CD4-positive, alpha-beta memory T cell (primary cell): ENCODE data around the gene ANO7. TPM values are rescaled to one million over a fixed set of nuclear protein-coding genes. Genes with fewer than 3 reads are reported as not detected.
A peak's percentile ranks its signal among the peaks of the same experiment; 100 is the strongest.

ENCODE experiments used
- CTCF ChIA-PET: fragments of 350-600 bp; sonication (Branson Sonifier 250); formaldehyde crosslinking; loops from one replicate; lab custom pipeline; 2021; ENCODE audit warnings: inconsistent platforms; ENCODE audit not compliant: partially characterized antibody; lab: Charles Lee
- POLR2A ChIA-PET: fragments of 350-600 bp; sonication (Branson Sonifier 250); formaldehyde crosslinking; loops from one replicate; lab custom pipeline; 2021; ENCODE audit not compliant: partially characterized antibody; lab: Charles Lee
- DNase-seq, 5 donors: peaks; one replicate each; pipeline versions ENCODE4 v3.0.0 to v3.0.0-alpha.2; 2020 to 2022; ENCODE audit warnings: mixed read lengths in 1 of 5
- H3K27ac ChIP-seq: one replicate; pipeline ENCODE4 v1.7.0; 2013; ENCODE audit warnings: low read depth, low read length
- H3K27me3 ChIP-seq: 2 replicates; pipeline ENCODE4 v1.7.0; 2013; ENCODE audit warnings: mild to moderate bottlenecking, low read length, moderate library complexity; ENCODE audit not compliant: insufficient read depth
- H3K36me3 ChIP-seq: 2 replicates; pipeline ENCODE4 v1.7.0; 2013; ENCODE audit warnings: mild to moderate bottlenecking, low read length, moderate library complexity; ENCODE audit not compliant: insufficient read depth
- H3K4me1 ChIP-seq: 2 replicates; pipeline ENCODE4 v1.7.0; 2013; ENCODE audit warnings: mild to moderate bottlenecking, low read length, moderate library complexity; ENCODE audit not compliant: insufficient read depth
- H3K4me3 ChIP-seq, 2 donors: one replicate each; pipeline ENCODE4 v1.7.0; 2013; ENCODE audit warnings: low read length in 2 of 2, mild to moderate bottlenecking in 1 of 2
- H3K9me3 ChIP-seq, 2 donors: one replicate each; pipeline ENCODE4 v1.7.0; 2013; ENCODE audit warnings: low read length in 2 of 2, control low read depth in 1 of 2; ENCODE audit not compliant: control insufficient read depth in 1 of 2
- H3K27ac Mint-ChIP-seq, 7 donors: one replicate each; pipeline ENCODE4 v1.8.0; 2020 to 2021; ENCODE audit warnings: mixed read lengths in 7 of 7, mild to moderate bottlenecking in 6 of 7, inconsistent platforms in 3 of 7, moderate library complexity in 3 of 7
- H3K27me3 Mint-ChIP-seq, 2 donors: one replicate each; pipeline ENCODE4 v1.8.0; 2020 to 2021; ENCODE audit warnings: mixed read lengths in 2 of 2
- H3K36me3 Mint-ChIP-seq, 2 donors: one replicate each; pipeline ENCODE4 v1.8.0; 2020 to 2021; ENCODE audit warnings: mixed read lengths in 2 of 2, inconsistent platforms in 1 of 2, mild to moderate bottlenecking in 1 of 2
- H3K4me1 Mint-ChIP-seq, 4 donors: one replicate each; pipeline ENCODE4 v1.8.0; 2020 to 2021; ENCODE audit warnings: mixed read lengths in 4 of 4, mild to moderate bottlenecking in 1 of 4
- H3K4me3 Mint-ChIP-seq, 8 donors: one replicate each; pipeline ENCODE4 v1.8.0; 2020 to 2021; ENCODE audit warnings: mixed read lengths in 8 of 8, mild to moderate bottlenecking in 7 of 8, moderate library complexity in 6 of 8, inconsistent platforms in 3 of 8
- H3K9me3 Mint-ChIP-seq, 8 donors: one replicate each; pipeline ENCODE4 v1.8.0; 2020 to 2021; ENCODE audit warnings: mixed read lengths in 8 of 8, mild to moderate bottlenecking in 5 of 8, inconsistent platforms in 3 of 8, moderate library complexity in 1 of 8
- intact Hi-C: fragments of 100-400 bp; cut with micrococcal nuclease; formaldehyde crosslinking; loops from one replicate; pipeline ENCODE4 v1.15.1; 2023
- polyA plus RNA-seq, 2 donors: library from polyadenylated mRNA; unstranded; fragments of 300-500 nt; fragmentation: Illumina TruSeq; gene quantifications; one replicate each; pipeline ENCODE4 v1.2.3, GENCODE V29; 2021
- total RNA-seq, 2 experiments: library from RNA; stranded (reverse); gene quantifications; one replicate each; pipeline ENCODE4 v1.2.3, GENCODE V29; 2021

The ANO7 gene
- total and polyA plus RNA-seq, 4 experiments from 2014 or later: 0.13 to 0.81 (median 0.53) TPM; not detected in 1

DNA sequence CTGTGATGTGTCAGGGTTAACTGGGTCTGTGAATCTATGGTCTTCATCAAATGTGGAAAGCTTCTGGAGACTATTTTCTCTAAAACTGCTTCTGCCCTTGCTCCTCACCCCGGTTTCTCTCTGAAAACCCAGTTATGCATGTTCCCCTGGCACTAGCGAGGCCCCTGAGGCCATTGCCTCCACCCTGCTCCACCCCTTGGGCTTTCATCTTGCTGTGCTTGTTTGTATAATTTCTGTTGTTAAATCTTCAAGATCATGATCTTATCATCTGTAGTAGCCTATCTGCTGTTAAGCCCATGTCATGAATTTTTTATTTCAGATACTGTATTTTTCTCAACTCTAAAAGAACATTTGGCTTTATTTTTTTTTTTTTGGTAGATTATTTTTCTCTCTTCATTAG lies 14.9 kb upstream of the ANO7 start:
- Histone ChIP-seq H3K4me1 (no peaks in the 10 kb centered on the region), H3K9me3 (peaks cover 0 to 7% of the 10 kb centered on the region in 2 donors), H3K27ac (no peak overlapping the region), H3K27me3 (no peaks in the 10 kb centered on the region), H3K4me3 (no peak overlapping the region), H3K36me3 (peaks cover 43% of the 10 kb centered on the region)
- Mint-ChIP-seq H3K9me3 (peaks cover 0 to 20% (median 14%) of the 10 kb centered on the region in 8 donors), H3K27ac (peak overlapping the region in 2 of 7 donors; percentile 31 to 69), H3K27me3 (no peaks in the 10 kb centered on the region), H3K4me3 (no peak overlapping the region), H3K36me3 (peaks cover 59 to 68% of the 10 kb centered on the region in 2 donors), H3K4me1 (peaks cover 0 to 5% (median under 1%) of the 10 kb centered on the region in 4 donors)
- no peak for DNase-seq
- ChIA-PET CTCF (interaction anchor here (1.3 kb wide), 1 partner anchor 322 kb away, joined by 4 read pairs; no protein-coding TSS in a partner anchor), POLR2A (interaction anchor here (0.7 kb wide), 1 partner anchor 129 kb away, joined by 5 read pairs; no protein-coding TSS in a partner anchor)
- intact Hi-C loops: no loop called here

DNA sequence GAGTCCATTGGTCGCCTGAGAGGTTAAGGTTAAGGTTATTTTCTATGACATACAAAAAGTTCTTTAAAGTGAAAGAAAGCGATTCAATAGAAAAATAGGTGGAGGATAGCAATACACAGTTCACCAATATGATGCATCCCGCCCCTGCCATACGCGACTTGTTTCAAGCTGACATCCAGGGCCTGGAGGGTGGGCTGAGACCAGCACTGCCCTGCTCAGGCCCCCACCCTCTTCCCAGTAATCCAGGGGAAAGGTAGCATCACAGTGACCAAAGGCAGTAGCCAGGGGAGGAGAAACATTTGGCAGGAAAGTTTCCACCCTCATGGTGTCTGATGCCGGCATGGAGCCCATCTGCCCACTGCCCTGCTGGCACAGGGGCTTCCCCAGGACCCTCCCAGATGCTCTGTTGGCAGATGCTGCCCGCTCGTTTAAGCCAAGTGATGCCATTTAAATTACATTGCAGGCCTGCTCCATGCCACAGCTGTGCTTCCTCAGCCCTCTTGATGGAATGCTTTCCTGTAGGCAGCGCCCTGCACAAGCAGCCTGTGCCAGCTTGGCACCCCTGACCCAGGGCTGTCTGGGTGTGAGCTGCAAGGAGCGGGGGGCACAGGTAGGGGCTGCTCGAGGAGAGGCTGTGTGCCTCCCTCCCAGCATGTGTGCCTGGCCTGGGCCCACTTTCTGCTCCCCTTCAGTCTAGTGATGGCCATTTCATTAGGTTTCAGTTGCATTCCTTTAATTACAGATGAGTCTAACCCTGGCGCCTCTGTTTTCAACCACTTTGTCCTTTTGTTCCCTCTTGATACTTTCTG lies 10.7 kb upstream of the ANO7 start:
- no peak for DNase-seq
- Histone ChIP-seq H3K4me1 (no peaks in the 10 kb centered on the region), H3K4me3 (no peak overlapping the region), H3K36me3 (peaks cover 24% of the 10 kb centered on the region), H3K27ac (no peak overlapping the region), H3K9me3 (no peaks in the 10 kb centered on the region), H3K27me3 (no peaks in the 10 kb centered on the region)
- Mint-ChIP-seq H3K36me3 (peaks cover 49 to 57% of the 10 kb centered on the region in 2 donors), H3K9me3 (peaks cover 0 to 5% (median 0%) of the 10 kb centered on the region in 8 donors), H3K4me1 (peaks cover 0 to 5% (median under 1%) of the 10 kb centered on the region in 4 donors), H3K4me3 (no peak overlapping the region), H3K27me3 (no peaks in the 10 kb centered on the region), H3K27ac (peak overlapping the region in 1 of 7 donors; percentile 35)
- ChIA-PET POLR2A (no interaction called here), CTCF (interaction anchor here (0.8 kb wide), 1 partner anchor 9 kb away, joined by 4 read pairs; no protein-coding TSS in a partner anchor)
- intact Hi-C loops: no loop called here

GRCh38 chr2:241178961-241179360 lies 9.5 kb upstream of the ANO7 start:
- H3K36me3 ChIP-seq: peaks cover 32% of the 10 kb centered on the region
- H3K4me3 ChIP-seq: no peak overlapping the region
- CTCF ChIA-PET: interaction anchor here (2.0 kb wide), 1 partner anchor 101 kb away, joined by 5 read pairs; no protein-coding TSS in a partner anchor
- H3K4me1 ChIP-seq: no peaks in the 10 kb centered on the region
- H3K27ac ChIP-seq: no peak overlapping the region
- H3K4me3 Mint-ChIP-seq: no peak overlapping the region
- peaks cover 44 to 54% of the 10 kb centered on the region in 2 donors for H3K36me3 Mint-ChIP-seq
- DNase-seq: no peak
- no peaks in the 10 kb centered on the region for H3K9me3 Mint-ChIP-seq
- POLR2A ChIA-PET: interaction anchor here (2.3 kb wide), 1 partner anchor 10 kb away, joined by 5 read pairs; the partner anchor contains the start of gene ANO7
- H3K9me3 ChIP-seq: no peaks in the 10 kb centered on the region
- peaks cover 0 to under 1% (median 0%) of the 10 kb centered on the region in 4 donors for H3K4me1 Mint-ChIP-seq
- no peaks in the 10 kb centered on the region for H3K27me3 ChIP-seq
- no peaks in the 10 kb centered on the region for H3K27me3 Mint-ChIP-seq
- intact Hi-C loops: no loop called here
- H3K27ac Mint-ChIP-seq: peak overlapping the region in 1 of 7 donors; percentile 43

GRCh38 chr2:241179899-241180298 lies 8.6 kb upstream of the ANO7 start:
- Mint-ChIP-seq H3K9me3 (no peaks in the 10 kb centered on the region), H3K36me3 (peaks cover 41 to 47% of the 10 kb centered on the region in 2 donors), H3K4me1 (no peaks in the 10 kb centered on the region), H3K4me3 (no peak overlapping the region), H3K27ac (no peak overlapping the region), H3K27me3 (no peaks in the 10 kb centered on the region)
- Histone ChIP-seq H3K9me3 (no peaks in the 10 kb centered on the region), H3K4me3 (no peak overlapping the region), H3K27ac (no peak overlapping the region), H3K4me1 (no peaks in the 10 kb centered on the region), H3K36me3 (peaks cover 32% of the 10 kb centered on the region), H3K27me3 (no peaks in the 10 kb centered on the region)
- intact Hi-C loops: no loop called here
- DNase-seq: no peak
- CTCF ChIA-PET: interaction anchor here (0.6 to 2.0 kb wide), 2 partner anchors 102 to 265 kb away, joined by 3 to 5 read pairs; no protein-coding TSS in a partner anchor
- POLR2A ChIA-PET: interaction anchor here (2.3 kb wide), 1 partner anchor 9 kb away, joined by 5 read pairs; the partner anchor contains the start of gene ANO7

DNA sequence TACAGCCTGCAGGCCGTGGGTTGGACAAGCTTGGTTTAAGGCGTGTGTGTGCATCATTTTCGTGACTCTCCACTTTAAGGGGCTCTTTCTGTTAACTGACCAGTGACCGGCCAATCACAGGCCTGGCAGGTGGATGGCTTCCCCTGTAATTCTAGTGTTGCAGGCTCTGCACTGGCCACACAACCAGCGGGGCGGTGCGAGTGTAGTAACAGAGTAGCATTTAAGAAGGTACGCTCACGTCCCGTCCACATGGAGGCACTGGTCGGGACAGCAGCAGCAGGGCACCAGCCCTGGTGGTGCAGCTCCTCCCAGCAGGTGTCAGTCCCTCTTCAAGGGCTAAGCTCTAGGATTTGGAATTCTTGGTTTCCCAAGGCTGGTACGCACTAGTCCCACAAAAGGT lies 8.0 kb upstream of the ANO7 start:
- ChIA-PET CTCF (interaction anchor here (0.6 to 2.0 kb wide), 2 partner anchors 102 to 266 kb away, joined by 3 to 5 read pairs; no protein-coding TSS in a partner anchor), POLR2A (interaction anchor here (2.3 kb wide), 1 partner anchor 9 kb away, joined by 5 read pairs; the partner anchor contains the start of gene ANO7)
- peaks cover 35 to 41% of the 10 kb centered on the region in 2 donors for H3K36me3 Mint-ChIP-seq
- no peak for DNase-seq
- no peaks in the 10 kb centered on the region for H3K27me3 Mint-ChIP-seq
- H3K27ac ChIP-seq: no peak overlapping the region
- H3K27ac Mint-ChIP-seq: no peak overlapping the region
- no peak overlapping the region for H3K4me3 Mint-ChIP-seq
- H3K9me3 ChIP-seq: no peaks in the 10 kb centered on the region
- H3K9me3 Mint-ChIP-seq: no peaks in the 10 kb centered on the region
- intact Hi-C loops: no loop called here
- H3K36me3 ChIP-seq: peaks cover 26% of the 10 kb centered on the region
- no peak overlapping the region for H3K4me3 ChIP-seq
- H3K4me1 Mint-ChIP-seq: no peaks in the 10 kb centered on the region
- no peaks in the 10 kb centered on the region for H3K27me3 ChIP-seq
- H3K4me1 ChIP-seq: no peaks in the 10 kb centered on the region

GRCh38 chr2:241182126-241182525 lies 6.4 kb upstream of the ANO7 start:
- Histone ChIP-seq H3K27me3 (no peaks in the 10 kb centered on the region), H3K27ac (no peak overlapping the region), H3K9me3 (no peaks in the 10 kb centered on the region), H3K36me3 (peaks cover 22% of the 10 kb centered on the region), H3K4me3 (no peak overlapping the region), H3K4me1 (no peaks in the 10 kb centered on the region)
- no peak overlapping the region for H3K4me3 Mint-ChIP-seq
- intact Hi-C loops: no loop called here
- ChIA-PET POLR2A (no interaction called here), CTCF (no interaction called here)
- no peaks in the 10 kb centered on the region for H3K4me1 Mint-ChIP-seq
- no peak for DNase-seq
- H3K27me3 Mint-ChIP-seq: no peaks in the 10 kb centered on the region
- H3K9me3 Mint-ChIP-seq: no peaks in the 10 kb centered on the region
- H3K36me3 Mint-ChIP-seq: peaks cover 35 to 36% of the 10 kb centered on the region in 2 donors
- no peak overlapping the region for H3K27ac Mint-ChIP-seq

DNA sequence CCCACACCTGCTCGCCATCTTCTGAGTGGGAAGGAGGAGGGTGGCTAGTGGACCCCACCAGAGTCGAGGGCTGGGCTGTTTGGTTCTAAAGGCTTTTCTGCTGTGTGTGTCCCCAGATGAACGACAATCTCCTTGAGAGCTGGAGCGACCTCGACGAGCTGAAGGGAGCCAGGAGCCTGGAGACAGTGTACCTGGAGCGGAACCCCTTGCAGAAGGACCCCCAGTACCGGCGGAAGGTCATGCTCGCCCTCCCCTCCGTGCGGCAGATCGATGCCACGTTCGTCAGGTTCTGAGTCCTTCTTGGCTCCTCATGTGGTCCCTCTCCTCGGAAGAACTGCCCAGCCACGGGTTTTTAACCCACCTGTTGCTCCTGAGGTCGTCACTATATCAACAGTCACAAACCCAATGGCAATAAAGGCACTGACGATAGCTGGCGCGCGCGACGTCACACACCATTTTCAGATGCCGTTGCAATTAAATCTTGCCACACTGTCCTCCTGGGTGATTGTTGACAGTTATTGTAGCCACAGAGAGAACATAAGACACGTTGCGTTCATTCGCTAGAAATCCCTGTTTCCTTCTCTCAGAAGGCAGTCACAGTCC lies 5.8 kb upstream of the ANO7 start:
- peak overlapping the region in 1 of 7 donors; percentile 35 for H3K27ac Mint-ChIP-seq
- ChIA-PET CTCF (no interaction called here), POLR2A (no interaction called here)
- H3K9me3 Mint-ChIP-seq: no peaks in the 10 kb centered on the region
- peaks cover 35 to 36% of the 10 kb centered on the region in 2 donors for H3K36me3 Mint-ChIP-seq
- H3K27me3 Mint-ChIP-seq: no peaks in the 10 kb centered on the region
- H3K27me3 ChIP-seq: no peaks in the 10 kb centered on the region
- intact Hi-C loops: no loop called here
- no peak overlapping the region for H3K4me3 ChIP-seq
- peaks cover 22% of the 10 kb centered on the region for H3K36me3 ChIP-seq
- no peak overlapping the region for H3K4me3 Mint-ChIP-seq
- DNase-seq: no peak
- H3K27ac ChIP-seq: no peak overlapping the region
- H3K9me3 ChIP-seq: no peaks in the 10 kb centered on the region
- H3K4me1 Mint-ChIP-seq: no peaks in the 10 kb centered on the region
- H3K4me1 ChIP-seq: no peaks in the 10 kb centered on the region
